ENCODE measurements around the gene TNKS2.
"Not testable (repeated sequence)": the region's sequence is repeated elsewhere in the genome, so short reads cannot be mapped to it uniquely, and the experiment has no call there.

The TNKS2 gene

DNA sequence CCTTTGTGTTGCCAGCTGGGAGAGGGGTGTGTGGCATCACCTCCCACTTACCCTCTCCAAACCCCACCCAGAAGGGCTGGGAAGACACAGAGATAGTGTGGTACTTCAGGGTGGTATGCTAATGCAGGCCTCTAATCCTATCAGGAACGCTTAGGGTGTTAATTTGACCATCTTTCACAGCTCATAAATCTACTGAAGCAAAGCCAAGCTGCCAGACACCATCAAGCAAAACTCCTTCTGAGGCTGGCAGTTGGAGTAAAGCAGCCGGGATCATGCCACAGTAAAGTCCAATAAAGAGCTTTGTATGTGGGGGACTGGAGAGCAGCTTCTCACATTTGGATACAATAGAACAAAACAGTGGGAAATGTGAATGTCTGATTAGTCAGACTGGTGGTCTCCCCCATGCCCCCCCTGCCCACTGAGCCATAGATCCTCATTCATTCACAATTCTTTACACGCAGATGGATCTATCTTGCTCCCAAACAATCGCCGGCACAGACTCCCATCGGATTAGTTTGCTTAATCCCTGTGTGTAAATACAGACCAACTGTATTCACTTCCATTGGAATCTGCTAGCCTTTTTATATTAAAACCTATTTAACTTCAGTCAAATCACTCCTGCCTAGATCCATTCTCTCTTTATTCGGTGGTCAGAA lies 81.4 kb downstream of the TNKS2 start:
- no peak for DNase-seq

DNA sequence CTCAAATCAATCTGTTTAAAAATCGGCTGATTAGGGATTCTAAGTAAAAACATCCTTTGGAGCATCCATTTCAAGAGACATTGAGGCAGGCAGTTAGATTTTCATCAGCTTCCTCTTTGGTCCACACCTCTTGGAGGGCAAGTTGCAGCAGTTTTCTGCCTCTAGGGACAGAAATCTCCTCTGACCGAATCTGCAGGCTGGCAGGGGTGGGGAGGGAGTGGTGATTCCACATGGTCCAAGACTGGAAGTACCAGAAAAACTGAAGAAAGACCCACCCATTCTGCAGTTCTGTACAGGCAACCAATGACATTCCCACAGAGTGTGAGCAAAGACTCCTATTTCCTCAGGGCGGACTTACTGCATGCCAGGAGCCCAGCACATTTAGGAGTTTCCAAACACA lies 82.1 kb downstream of the TNKS2 start:
- DNase-seq: no peak

DNA sequence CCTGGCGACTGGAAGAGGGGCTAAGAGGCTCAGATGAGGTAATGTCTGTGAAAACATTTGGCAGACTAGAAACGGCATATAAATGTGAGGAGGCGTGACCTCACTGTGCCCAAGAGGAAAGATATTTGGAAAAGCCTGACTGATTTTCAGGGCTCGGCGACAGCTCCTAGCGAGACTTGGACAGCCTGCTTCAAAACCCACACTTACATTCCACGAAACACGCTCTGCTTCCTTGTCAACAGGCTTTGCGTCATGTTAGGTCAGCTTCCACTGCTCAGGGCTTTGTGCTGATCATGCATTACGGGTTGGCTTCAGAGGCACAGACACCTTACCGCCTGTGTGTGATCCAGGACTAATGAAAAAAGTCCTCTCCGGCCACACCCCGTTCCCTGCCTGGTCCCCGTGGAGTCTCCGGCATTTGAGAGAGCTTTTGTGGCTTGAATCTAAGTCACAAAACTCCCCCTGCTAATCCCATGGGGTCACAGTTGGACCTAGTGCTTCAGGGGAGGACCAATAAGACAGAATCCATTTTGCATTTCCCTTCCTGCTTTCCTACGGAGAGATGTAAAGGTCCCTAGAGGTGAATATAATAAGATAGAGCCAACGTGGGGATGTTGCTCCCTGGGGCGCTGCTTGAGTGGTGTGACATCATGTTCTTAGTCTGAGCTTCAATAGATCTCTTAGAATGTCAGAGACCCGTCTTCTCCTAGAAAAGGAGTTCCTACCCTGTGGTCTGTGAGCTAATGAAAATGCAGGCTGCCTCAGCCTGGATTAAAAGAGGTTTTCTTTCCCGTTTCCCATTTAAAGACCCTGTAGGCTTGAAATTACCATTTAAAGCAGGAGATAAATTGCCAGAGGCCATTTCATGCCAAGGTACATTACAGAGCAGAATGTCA lies 85.6 kb downstream of the TNKS2 start:
- DNase-seq: no peak

DNA sequence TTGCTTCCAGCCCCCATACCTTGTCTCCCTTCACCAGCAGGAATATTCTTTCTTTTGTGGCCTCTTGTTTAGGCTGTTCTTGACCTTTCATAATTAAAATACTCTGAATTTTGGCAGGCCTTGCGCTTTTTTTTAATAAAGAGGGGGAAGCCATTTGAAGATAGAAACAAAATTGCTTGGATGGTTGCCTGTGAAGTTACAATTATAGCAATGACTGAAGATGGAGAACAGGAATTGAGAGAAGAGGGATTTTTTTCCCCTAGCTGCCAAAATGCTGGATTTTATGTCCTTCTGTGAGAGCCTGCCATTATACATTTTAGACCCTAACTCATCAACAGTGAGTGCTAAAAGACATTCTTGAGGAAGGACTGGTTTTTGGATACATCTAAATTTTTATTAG lies 86.3 kb downstream of the TNKS2 start:
- DNase-seq: no peak

DNA sequence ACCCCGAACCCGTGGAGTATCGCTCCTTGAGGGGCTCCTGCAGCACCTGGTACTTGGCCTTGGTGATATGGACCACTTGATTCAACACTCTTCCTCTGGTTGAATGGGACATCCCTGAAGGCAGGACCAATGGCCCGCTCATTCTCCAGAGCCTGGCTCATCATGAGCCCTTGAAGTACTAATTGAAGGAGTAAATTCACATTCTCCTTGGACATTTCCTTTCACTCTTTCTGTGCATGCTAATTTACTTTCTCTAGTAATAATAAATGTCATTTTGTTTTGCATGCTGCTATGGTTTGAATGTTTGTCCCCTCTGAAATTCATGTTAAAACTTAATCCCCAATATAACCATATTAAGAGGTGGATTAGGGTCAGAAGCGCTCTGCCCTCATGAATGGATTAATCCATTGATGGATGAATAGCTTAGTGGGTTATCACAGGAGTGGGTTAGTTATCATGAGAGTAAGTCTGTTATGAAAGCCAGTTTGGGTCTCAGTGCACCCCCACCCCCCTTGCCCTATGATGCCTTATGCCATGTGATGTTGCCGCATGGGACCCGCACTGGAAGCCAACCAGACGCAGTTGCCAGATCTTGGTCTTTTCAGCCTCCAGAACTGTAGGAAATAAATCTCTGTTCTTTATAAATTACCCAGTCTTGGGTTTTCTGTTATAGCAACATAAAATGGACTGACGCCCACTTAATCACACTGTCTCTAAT lies 87.3 kb downstream of the TNKS2 start:
- DNase-seq: no peak

DNA sequence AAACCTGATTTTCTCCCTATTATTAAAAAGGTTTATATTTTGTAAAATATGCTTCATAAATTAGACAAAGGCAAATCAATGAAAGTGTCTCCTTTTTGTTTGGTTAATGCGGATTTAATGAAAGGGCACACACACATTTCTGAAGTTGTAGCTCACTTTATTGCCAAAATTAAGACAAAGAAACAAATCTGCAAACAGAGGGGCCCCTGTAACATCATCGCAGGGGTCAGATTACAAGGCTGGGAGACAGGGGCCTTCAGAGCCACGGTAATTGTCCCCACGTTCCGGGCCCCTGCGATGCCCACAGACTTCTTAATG lies 88.7 kb downstream of the TNKS2 start:
- DNase-seq: peak; percentile 12

DNA sequence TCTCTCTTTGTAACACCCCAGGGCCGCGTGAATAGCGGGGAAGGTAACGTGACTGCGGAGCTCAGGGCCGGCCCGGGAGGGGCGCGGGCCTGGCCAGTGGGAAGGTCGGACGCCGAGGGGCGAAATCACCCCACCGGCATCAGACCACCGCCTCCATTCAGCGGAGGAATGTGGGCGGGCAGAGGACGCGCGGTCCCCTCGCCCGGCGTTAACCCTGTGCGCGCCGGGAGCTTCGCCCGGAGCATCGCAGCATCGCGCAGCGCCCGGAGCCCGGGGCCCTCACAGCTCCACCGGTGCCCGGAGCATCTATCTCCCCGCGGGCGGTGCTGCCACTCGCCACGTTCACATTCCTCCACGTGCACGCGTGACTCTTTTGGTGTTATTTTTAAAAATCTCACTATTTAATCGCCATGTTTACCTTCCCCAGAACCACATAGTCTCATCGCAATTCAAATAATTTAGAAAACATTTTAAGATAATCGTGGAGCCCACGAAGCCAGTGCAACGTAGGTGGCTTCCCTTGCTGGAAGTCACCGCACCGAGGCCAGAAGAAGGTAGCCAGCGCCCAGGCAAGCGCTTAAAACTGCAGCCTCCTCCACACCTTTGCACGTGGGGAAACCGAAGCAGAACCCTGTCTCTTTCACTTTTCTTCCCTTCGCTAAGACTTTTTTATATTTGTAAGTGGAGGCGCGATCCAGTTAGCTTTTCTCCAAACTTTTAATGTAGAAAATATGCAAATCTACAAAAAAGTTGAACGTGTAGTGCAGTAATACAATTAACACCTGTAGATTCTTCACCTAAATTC lies 89.2 kb downstream of the TNKS2 start:
- no peak for DNase-seq

DNA sequence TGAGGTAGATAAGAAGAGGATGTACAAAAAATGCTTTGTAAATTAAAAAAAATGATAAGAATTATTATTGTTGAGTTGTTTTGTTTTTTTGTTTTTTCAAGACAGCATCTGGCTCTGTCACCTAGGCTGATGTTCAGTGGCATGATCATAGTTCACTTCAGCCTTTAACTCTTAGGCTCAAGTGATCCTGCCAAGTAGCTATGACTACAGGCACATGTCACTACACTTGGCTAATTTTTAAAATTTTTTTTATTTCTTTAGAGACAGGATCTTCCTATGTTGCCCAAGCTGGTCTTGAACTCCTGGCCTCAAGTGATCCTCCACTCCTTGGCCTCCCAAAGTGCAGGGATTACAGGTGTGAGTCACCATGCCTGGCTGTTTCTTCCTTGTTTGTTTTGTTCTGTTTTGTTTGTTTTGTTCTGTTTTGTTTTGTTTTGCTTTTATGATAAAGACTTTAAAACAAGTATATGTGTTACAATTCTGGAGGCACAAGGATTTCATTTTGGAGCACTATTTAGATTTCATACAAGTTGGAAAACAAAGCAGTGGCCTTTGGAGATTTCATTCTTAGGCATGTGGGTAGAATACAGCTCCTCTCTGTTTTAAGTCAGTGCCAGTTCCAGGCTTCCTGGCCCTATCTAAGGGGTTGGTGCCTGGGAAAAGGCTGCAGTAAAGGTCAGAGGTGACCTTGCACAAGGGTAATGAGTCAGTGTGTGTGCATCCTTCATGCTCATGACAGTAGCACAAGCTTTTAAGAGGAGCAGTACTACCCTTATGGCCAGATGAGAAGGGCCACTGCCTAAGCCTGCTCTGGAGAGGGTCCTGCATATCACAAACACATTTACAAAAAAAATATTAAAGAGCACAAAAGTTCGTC lies 93.1 kb downstream of the TNKS2 start:
- DNase-seq: no peak

DNA sequence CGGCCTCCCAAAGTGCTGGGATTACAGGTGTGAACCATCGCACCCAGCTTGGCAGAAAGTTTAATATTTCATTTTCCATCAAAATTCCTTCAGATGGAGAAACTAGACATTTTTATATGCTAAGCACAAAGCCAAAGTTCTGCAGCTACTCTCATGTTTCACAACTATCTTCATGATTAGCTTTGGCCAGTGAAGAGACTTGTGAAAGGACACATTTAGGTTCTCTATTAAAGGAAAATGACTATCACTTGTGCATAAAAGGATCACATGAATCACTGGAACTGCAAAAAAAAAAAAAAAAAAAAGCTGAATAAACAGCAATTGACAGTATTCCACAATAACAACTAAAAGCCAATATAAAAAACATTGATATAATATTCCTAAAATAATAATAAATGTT lies 94.8 kb downstream of the TNKS2 start:
- no peak for DNase-seq

DNA sequence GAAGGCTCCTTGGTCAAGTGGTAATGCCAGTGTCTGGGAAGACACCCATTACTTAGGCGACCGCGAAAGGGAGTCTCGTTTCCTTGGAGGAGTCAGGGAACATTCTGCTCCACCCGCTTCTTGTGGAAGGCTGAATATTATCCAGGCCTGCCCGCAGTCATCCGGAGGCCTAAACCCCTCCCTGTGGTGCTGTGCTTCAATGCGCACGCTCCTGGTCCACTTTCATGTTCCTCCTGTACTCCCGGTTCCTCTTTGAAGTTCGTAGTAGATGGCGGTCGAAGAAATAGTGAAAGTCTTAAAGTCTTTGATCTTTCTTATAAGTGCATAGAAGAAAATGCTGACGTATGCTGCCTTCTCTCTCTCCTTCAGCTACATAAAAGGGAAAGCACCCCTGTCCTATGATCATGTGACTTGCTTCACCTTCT lies 96.0 kb downstream of the TNKS2 start:
- DNase-seq: not testable (repeated sequence)

DNA sequence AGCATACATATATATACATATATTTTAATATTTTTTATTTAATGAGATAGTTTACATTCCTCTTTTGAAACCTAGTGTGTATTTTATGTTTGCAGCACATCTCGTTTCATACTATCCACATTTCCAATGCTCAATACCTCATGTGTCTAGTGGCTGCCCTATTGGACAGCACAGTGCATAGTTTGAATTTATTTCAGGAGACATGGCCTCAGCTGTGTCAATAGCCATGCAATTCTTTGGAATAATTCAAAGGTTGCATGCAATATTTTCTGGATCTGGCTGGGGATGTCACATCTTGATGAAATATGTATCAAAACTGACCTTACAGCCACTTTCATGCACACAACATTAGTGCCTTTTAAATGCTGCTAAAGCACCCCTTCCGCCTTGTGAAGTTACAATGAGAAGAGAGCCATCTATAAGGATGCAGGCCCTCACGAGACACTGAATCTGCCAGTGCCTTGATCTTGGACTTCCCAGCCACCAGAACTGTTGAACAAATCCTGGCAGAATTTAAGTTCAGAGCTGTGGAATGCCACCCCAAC lies 98.1 kb downstream of the TNKS2 start:
- no peak for DNase-seq

DNA sequence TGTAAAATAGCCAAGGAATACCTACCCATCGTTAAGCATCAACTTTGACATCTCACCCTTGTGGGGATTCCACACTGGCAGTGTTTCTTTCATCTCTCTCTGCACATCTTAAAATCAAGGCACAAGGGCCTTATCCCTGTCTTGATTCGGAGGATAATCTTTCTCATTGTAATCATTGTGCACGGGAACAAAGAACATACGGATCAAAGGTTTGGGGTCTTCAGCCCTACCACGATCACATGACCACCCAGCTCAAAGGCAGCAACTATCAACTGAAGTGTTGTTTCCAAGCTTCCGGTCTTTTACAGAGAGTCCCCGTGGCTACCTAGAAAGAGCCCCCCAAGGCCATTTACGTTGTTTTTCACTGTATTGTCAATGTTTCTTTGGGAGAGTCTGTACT lies 99.2 kb downstream of the TNKS2 start:
- no peak for DNase-seq

DNA sequence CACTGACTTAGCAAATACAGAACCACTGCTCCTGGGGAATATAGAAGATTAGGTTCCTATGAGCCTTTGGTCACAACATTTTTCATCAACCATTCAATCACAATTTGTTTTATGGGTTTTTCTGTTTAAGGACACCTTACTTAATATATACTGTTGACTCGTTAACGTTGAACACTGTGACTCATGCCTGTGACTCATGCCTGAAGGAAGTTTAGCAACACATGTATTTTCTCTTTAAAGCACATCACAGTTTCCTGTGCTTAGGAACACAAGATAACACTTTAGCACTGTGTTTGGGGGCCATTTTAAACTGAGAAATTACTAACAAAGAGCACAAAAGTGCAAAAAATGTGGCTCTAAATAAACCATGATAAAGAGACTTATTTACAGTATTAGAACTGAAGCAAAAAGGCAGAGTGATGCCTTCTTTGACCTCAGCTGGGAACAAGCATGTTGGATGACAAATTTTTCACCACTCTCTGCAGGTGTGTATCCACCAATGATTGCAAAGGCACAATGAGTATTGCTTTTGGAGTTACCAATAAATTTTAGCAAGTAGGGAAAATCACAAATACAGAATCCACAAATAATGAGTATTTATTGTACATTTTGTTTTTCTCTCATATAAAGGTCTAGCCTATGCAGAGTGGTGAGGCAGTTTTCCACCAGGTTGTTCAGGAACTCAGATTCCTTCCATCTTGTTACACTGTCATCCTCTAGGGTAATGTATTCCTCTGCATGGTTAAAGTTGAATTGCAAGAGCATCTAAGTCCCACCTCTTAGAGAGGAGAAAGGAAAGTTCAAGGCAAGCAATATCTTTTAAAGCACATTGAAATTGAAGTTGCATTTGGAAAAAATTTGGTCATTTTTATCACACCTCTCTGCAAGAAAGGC lies 103.8 kb downstream of the TNKS2 start:
- DNase-seq: peak; percentile 58

DNA sequence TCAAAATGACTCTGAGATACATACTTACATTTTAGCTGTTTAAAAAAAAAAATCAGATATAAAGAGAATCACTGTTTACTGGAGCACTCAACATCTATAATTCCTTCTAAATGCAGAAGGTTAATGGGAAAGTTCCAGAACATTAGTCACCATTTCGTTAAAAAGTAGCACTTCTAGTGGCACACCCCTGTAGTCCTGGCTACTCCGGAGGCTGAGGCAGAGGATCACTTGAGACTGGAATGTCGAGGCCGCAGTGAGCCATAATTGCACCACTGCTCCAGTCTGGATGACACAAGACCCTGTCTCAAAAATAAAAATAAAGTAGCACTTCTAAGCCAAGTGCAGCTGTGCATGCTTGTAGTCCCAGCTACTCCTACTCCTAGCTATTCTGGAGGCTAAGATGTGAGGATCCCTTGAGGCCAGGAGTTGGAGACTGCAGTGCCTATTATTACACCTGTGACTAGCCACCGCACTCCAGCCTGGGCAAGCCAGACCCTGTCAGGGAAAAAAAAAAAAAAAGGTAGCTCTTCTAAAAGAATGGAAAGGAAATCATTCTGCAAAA lies 108.9 kb downstream of the TNKS2 start:
- DNase-seq: no peak

DNA sequence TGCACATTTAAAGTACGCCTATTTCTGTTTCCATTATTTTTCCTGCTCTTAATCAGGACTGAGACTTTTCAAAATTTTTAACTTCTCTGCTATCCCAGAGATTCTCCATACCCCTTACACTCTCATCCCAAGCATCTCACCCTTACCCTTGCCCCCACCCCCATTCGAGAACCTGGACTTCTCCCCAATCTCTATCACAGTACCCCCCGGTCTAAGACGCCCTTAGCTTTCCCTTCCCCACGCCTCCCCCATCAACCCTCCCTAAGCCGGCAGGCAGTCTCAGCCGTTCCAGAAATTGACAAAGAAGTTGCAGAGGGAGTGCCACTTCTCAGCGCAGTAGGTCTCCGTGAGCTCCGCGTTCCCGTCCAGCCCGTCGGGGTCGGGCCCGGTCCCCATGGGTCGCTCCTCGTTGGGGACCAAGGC lies 109.7 kb downstream of the TNKS2 start:
- no peak for DNase-seq

DNA sequence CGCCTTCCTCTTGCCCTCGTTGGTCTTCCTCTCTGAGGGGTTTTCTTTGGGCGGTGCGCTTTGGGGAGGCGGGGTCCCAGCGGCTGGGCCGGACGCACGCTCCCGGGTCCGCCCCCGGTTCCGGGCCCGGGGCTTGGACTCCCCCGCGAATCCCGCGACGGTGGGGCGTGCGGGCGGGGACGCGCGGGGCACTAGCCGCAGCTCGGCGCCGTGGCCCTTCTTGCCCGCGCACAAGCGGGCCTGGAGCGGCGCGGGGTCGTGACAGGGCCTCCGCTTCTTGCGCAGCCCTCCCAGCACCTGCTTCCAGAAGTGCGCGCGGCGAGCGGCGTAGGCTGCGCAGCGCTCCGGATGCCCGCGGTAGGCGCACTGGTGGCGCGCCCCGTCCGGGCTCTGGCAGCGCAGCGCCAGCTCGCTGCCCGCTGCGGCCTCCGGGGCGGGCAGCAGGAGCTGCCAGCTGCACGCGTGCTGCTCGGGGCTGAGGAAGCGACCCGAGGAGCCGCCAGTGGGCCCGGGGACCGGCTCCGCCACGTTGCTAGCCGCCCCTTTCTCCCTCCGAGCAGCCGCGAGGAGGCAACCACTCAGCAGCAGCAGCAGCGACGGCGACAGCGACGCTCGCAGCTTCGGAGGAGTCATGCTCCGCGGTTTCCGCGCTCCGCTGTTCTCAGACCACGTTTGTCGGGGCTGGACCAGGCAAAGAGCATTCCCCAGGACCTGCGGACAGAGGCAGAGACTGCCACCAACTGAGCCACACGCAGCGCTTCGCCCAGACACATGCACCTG lies 110.3 kb downstream of the TNKS2 start:
- peak; percentile 63 for DNase-seq

DNA sequence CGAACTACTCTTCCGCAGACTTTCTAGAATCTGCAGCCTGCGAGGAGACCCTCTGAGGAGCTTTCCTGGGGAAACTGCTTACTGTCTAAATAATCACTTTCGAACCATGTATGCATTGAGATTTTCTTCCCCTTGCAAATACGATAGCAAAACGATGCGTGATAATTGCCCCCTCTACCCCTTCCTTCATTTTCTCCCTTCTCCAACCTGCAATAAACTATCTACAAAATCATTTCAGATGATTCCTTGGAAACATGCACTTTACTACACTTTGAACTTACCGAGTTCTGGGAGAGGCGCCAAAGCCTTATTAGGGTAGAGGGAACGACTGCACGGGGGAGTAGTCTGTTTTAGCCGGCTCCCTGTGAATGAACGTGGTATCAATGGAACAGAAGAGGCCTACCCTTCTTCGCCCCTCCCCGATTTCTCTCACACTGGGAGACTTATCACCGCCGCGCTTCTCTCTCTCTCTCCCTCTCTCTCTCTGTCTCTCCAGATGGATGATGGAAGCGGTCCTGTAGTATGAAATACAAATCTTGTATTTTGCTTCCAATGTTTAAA lies 111.0 kb downstream of the TNKS2 start, which contains the start of gene FGFBP3:
Gene FGFBP3 (minus strand): TSS at position 370 of the 561 bp plus-strand sequence. CDS start 517 bp downstream, outside the sequence.
- DNase-seq: peak; percentile 12

DNA sequence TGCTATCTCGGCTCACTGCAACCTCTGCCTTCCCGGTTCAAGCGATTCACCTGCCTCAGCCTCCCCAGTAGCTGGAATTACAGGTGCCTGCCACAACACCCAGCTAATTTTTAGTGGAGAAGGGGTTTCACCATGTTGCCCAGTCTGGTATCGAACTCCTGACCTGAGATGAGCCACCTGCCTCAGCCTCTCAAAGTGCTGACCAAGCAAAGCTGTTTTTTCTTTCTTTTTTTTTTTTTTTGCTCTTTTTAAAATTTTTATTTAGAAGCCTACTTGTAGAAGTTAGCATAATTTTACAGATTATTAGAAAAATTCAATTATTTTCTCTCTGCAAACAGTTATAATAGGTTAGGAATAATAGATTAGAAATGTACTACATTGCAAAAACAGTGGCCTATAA lies 112.2 kb downstream of the TNKS2 start:
- DNase-seq: no peak

Data from activated gamma-delta T cell treated with Interleukin-2 at 50 U/mL for 16 hours (primary cell).